Sigmoid colon (tissue), 4 donors: ENCODE measurements around the gene IL9R.

ENCODE experiments used
- EP300 ChIP-seq, 4 donors: sonication (generic); formaldehyde crosslinking; IDR thresholded peaks; one replicate each; pipeline ENCODE4 v1.6.1; 2017; ENCODE audit warnings: antibody characterized with exemption in 4 of 4
- POLR2A ChIP-seq, 2 donors: fragments of 450-650 bp; IDR thresholded peaks; one replicate each; pipeline ENCODE4 v1.6.1; 2016; ENCODE audit warnings: antibody characterized with exemption in 2 of 2, mild to moderate bottlenecking in 2 of 2, moderate library complexity in 2 of 2
- POLR2AphosphoS5 ChIP-seq, 4 donors: sonication (generic); formaldehyde crosslinking; IDR thresholded peaks; one replicate each; pipeline ENCODE4 v1.6.1; 2017; ENCODE audit warnings: antibody characterized with exemption in 4 of 4
- TF ChIP-seq, protein P1 (sequence below), 4 experiments: fragments of 450-650 bp in 3 of 4; fragments of 200-600 bp in 1 of 4; IDR thresholded peaks; one replicate each; pipeline ENCODE4 v1.5.1; 2016 to 2019; ENCODE audit warnings: antibody characterized with exemption in 4 of 4, mild to moderate bottlenecking in 3 of 4, moderate library complexity in 2 of 4

GRCh38 chrX:155968791-155969190, 28.7 kb upstream of the IL9R start:
- TF ChIP-seq, protein P1, sequence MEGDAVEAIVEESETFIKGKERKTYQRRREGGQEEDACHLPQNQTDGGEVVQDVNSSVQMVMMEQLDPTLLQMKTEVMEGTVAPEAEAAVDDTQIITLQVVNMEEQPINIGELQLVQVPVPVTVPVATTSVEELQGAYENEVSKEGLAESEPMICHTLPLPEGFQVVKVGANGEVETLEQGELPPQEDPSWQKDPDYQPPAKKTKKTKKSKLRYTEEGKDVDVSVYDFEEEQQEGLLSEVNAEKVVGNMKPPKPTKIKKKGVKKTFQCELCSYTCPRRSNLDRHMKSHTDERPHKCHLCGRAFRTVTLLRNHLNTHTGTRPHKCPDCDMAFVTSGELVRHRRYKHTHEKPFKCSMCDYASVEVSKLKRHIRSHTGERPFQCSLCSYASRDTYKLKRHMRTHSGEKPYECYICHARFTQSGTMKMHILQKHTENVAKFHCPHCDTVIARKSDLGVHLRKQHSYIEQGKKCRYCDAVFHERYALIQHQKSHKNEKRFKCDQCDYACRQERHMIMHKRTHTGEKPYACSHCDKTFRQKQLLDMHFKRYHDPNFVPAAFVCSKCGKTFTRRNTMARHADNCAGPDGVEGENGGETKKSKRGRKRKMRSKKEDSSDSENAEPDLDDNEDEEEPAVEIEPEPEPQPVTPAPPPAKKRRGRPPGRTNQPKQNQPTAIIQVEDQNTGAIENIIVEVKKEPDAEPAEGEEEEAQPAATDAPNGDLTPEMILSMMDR (IDR thresholded peaks at IDR 0.05) = no peak
- TF ChIP-seq POLR2AphosphoS5 (IDR thresholded peaks at IDR 0.05) = no peak
- TF ChIP-seq EP300 (IDR thresholded peaks at IDR 0.05) = no peak
- TF ChIP-seq POLR2A (IDR thresholded peaks at IDR 0.05) = no peak
